Activated CD8-positive, alpha-beta memory T cell treated with anti-CD3 and anti-CD28 coated beads for 24 hours (primary cell): ENCODE data around the gene CFAP157.

Experiments used
- DNase-seq: peaks from one replicate; pipeline ENCODE4 v3.0.0-alpha.2; 2020

CFAP157 gene

GRCh38 chr9:127706836-127707241 lies at the start of gene CFAP157:
Gene CFAP157, plus strand, starts transcription at chr9:127706988. Its CDS starts 44 bp downstream, at chr9:127707032.
- no peak for DNase-seq

- no peak for DNase-seq
These were observed 48.4 kb upstream of the CFAP157 start for GRCh38 chr9:127658428-127658827.

- no peak for DNase-seq
These were observed 45.7 kb upstream of the CFAP157 start for GRCh38 chr9:127660886-127661741.

- DNase-seq, result no peak
These were observed 44.2 kb upstream of the CFAP157 start for GRCh38 chr9:127662617-127663016.

GRCh38 chr9:127664324-127664677 lies 42.5 kb upstream of the CFAP157 start:
- no peak for DNase-seq

GRCh38 chr9:127664678-127665507 lies 41.9 kb upstream of the CFAP157 start:
- DNase-seq, result no peak

- DNase-seq, result no peak
These were observed 39.5 kb upstream of the CFAP157 start for GRCh38 chr9:127667127-127667844.

- no peak for DNase-seq
These were observed 38.9 kb upstream of the CFAP157 start for GRCh38 chr9:127667906-127668305.

GRCh38 chr9:127673234-127673633 lies 33.6 kb upstream of the CFAP157 start:
- DNase-seq, result no peak

- no peak for DNase-seq
These were observed 30.1 kb upstream of the CFAP157 start for GRCh38 chr9:127676638-127677037.

GRCh38 chr9:127679506-127679905 lies 27.3 kb upstream of the CFAP157 start:
- no peak for DNase-seq

- no peak for DNase-seq
These were observed 26.6 kb upstream of the CFAP157 start for GRCh38 chr9:127680226-127680625.

- DNase-seq, result no peak
These were observed 25.9 kb upstream of the CFAP157 start for GRCh38 chr9:127680846-127681245.

- no peak for DNase-seq
These were observed 24.2 kb upstream of the CFAP157 start for GRCh38 chr9:127682351-127683136.

GRCh38 chr9:127683723-127684122 lies 23.1 kb upstream of the CFAP157 start:
- DNase-seq, result no peak

GRCh38 chr9:127684576-127684975 lies 22.2 kb upstream of the CFAP157 start:
- no peak for DNase-seq

- DNase-seq, result no peak
These were observed 20.1 kb upstream of the CFAP157 start for GRCh38 chr9:127686461-127687393.

GRCh38 chr9:127689329-127690000 lies 17.3 kb upstream of the CFAP157 start:
- no peak for DNase-seq

GRCh38 chr9:127690735-127691134 lies 16.1 kb upstream of the CFAP157 start:
- DNase-seq, result no peak

- DNase-seq, result no peak
These were observed 14.7 kb upstream of the CFAP157 start for GRCh38 chr9:127692071-127692470.

GRCh38 chr9:127693143-127693542 lies 13.6 kb upstream of the CFAP157 start:
- DNase-seq, result no peak
